Anterior cingulate cortex (tissue), 58 donors: Measurements from ENCODE around the gene CRTAC1.
"Not testable (repeated sequence)": the region's sequence is repeated elsewhere in the genome, so short reads cannot be mapped to it uniquely, and the experiment has no call there.

Experiments
- DNase-seq, 58 donors: peaks; one replicate each; lab custom pipeline; 2025; lab: John Stamatoyannopoulos, UW

The CRTAC1 gene

GRCh38 chr10:97850446-97850845 is 180.0 kb downstream of the CRTAC1 start:
- DNase-seq, result peak in 5 of 58 donors; percentile 15 to 52 (median 27)

DNA sequence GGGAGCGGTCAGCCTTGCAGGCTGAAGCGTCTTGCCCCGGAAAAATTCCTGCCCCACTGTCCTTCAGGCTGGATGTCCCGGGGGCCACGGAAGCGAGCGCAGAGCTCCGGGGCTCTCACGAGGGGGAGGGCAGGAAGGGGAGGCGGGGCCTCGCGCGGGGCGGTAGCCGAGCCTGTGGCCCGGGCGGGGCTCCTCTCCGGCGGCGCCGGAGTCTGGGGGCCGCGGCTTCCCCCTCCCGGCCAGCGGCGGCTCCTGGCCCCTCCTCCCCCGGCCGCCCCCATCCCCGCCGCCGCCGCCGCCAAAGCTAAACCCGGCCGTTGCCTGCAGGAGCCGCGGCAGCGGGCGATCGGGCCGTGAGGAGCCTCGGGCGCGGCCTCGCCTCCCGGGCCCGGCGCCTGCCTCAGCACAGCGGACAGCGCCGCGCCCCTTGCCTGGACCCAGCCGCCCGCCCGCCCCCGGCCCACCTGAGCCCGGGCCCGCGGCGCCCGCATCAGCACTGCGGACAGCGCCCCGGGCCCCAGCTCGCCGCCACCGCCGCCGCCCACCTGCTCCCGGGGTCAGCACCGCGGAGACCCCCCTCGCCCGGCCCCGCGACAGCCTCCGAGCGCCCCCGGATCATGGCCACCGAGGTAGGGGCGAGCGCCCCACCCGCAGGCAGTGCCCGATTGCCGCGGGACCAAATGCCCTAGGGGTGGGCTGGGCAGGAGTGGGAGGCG is 180.6 kb downstream of the CRTAC1 start, which contains the start of gene GOLGA7B:
GOLGA7B (plus strand) TSS at position 157 of the 716 bp plus-strand sequence; CDS start at position 618, 461 bp downstream.
- peak in 29 of 58 donors; percentile 6 to 56 (median 33) for DNase-seq

DNA sequence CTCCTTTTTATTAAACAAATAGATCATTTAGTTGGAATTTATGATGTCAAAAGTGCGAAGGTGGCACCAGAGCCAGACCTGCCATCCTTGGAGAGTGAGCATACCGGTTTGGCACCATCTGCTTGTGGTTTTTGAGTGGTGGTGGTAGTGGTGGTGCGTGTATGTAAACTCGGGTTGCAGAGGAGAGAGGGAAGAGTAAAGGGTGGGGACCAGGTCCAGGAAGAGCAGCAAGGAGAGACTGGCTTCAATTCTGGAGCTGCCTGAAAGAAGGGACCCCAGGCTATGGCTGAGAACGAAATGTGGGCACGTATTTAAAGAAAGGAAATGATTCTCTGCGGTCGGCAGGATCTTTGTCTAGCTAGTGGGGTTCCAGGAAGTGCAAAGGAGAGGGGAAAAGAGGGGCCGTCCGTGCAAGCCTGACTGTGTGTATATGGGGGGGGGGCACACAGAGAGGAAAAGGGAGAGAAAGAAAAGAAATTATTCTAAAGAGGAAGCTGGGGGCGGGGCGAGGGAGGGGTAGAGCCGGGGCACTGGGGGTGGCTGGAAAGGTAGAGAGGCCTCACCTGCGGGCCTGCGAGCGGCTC is 181.2 kb downstream of the CRTAC1 start:
- DNase-seq, result no peak

DNA sequence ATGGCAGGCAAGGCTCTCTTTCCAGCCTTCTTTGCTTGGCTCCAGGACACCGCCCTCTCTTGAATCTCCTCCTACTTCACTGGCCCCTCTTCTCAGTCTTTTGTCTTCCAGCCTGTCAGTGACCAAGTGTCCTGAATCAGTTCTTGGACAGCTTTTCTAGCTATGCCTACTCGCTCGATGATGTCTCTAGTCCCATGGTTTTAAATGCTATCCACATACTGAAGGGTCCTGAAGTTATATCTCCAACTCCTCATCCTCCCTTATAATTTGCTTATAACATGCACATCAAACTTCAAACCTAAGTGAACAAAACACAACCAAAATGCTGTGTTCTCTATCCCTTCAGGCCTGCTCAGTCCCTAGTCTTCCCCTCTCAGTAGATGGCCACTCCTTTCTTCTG is 185.7 kb downstream of the CRTAC1 start:
- no peak for DNase-seq

DNA sequence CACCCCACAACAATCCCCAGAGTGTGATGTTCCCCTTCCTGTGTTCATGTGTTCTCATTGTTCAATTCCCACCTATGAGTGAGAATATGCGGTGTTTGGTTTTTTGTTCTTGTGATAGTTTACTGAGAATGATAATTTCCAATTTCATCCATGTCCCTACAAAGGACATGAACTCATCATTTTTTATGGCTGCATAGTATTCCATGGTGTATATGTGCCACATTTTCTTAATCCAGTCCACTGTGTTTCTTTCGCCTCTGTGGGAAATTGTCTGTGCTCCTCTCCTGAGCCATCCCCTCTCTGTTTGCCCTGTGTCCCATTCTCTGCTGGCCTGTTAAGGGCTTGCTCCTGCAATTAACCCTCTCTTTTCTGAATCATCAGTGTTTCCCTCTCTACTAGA is 186.4 kb downstream of the CRTAC1 start:
- not testable (repeated sequence) for DNase-seq

- DNase-seq, result no peak
Measured at GRCh38 chr10:97843281-97843671, 187.1 kb downstream of the CRTAC1 start.

DNA sequence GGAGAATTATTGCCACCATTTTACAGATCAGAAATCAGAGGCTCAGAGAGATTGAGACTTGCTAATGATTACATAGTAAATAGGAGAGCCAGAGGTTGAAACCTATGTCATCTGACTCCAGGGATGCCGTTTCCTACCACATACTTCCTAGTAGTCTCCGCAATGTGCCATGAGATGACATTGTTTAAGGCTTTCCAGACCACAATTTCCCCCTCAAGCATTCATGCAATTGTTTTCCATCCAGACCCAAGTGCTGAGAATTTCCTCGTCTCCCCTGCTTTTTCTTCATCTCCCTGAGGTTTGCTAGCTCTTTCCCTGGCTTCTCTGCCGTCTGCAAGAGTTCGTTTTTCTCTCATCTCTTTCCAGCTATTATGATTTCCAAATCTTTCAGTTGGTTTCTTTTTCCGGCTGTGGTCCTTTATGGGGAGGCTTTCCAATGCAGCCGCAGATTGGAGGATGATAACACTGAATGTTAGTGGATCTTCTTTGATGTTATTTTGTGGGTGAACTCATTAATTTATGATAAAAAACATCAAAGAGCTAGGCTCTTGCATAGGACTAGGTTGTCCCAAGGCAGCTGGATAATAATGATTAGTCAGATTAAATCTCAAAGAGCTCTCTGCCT is 187.7 kb downstream of the CRTAC1 start:
- DNase-seq, result no peak

DNA sequence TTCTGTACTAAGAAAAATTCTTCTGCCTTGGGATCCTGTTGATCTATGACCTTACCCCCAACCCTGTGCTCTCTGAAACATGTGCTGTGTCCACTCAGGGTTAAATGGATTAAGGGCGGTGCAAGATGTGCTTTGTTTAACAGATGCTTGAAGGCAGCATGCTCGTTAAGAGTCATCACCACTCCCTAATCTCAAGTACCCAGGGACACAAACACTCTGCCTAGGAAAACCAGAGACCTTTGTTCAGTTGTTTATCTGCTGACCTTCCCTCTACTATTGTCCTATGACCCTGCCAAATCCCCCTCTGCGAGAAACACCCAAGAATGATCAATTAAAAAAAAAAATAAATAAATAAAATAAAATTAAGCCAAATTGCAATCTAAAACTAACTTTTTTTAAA is 188.3 kb downstream of the CRTAC1 start:
- DNase-seq, result not testable (repeated sequence)

GRCh38 chr10:97841166-97841565 is 189.3 kb downstream of the CRTAC1 start:
- not testable (repeated sequence) for DNase-seq

GRCh38 chr10:97838091-97838490 is 192.3 kb downstream of the CRTAC1 start:
- no peak for DNase-seq

DNA sequence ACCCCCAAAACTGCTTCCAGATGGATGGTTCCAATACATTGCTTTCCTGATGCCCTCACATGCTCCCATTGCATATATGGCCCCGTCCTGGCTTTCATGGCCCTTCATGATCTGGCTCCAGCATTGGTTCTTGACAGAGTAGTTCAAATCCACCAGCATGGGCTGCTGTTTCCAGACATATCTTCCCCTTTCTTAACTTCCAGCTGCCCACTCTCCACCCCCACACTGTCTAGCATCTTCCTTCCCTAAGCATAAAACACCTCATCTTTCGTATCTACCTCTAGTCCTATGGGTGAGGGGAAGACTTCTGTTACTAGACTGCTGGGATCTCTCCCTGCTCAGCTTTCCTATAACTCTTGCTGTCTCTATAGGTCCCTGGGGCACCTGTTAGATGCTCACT is 194.0 kb downstream of the CRTAC1 start:
- DNase-seq, result no peak

- no peak for DNase-seq
Measured at GRCh38 chr10:97831259-97831658, 199.2 kb downstream of the CRTAC1 start.

- DNase-seq, result no peak
Measured at GRCh38 chr10:97830064-97830463, 200.4 kb downstream of the CRTAC1 start.

DNA sequence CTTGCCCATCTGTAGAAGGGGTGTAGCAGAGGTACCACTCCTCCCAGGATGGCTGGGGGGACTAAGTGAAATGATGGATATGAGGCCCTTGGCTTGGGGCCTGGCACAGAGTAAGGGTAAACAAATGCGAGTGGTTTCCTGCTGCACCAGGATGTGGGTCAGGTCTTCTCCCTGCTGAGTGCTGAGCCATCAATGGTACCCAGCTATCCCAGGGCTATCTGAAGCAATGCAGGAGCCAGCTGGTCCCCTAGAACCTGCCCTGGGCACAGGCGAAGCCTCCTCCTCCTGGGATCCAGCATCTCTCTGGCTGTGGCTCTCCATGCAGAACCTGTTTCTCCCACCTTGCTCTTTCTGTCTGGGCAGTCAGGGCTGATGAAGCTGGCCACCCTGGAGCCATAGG is 201.7 kb downstream of the CRTAC1 start:
- no peak for DNase-seq

DNA sequence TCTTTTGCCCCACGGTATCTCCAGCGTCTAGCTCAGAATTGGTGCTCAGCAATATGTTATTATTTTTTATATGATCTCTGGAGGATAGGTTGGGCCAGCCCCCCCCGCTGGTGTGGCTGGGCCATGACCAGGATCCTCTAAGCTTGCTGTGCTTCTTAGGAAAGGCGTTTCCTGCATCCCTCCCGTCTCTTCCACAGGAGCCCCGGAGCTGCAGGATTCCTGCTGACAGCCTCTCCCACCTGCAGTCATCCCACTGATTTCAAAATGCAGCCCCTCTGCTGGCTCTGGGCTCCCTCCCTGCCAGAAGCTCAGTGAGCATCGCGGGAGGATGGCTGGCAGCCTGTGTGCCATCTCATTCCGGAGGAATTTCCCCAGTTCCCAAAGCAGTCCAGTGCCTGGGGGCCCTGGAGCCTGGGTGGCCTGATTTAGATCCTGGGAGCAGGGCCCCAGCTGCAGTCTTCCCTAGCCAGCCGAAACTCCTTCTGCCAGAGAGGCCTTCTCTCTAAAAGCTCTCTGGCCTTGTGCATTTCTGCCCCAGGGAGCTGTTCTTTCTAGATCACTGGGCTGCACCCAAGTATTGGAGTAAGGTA is 202.6 kb downstream of the CRTAC1 start:
- peak in 3 of 58 donors; percentile 10 to 39 (median 21) for DNase-seq

- DNase-seq, result no peak
Measured at GRCh38 chr10:97826892-97827291, 203.5 kb downstream of the CRTAC1 start.

DNA sequence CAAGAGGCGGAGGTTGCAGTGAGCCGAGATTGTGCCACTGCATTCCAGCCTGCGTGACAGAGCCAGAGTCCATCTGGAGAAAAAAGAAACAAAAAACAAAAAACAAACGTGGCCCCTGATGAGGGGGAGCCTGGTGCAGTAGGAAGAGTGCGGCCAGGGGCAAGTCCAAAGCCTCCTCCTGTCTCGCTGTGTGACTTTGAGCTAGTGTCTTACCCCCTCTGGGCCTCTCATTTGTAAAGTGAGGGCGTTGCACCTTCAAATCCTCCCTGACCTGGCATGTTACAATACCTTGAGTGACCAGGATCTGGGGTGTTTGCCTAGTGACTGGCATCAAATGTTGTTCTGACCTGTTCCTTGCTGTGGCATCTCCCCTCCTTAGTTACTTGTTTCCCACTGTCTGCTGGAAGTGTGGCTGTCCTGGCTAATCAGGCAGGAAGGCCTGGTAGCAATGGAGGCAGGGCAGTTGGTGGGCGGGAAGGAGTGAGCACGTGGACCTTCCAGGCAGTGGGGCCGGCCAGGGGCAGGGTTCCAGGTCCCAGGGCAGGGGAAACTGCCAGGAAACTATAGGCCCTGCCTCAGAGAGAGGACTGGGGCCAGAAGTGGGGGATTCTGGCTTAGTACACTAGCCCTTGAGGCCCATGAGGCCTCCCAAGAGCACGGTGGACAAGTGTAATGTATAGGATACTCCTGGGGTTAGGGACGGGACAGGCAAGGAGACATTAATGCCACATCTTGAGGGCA is 205.2 kb downstream of the CRTAC1 start:
- DNase-seq, result peak in 18 of 58 donors; percentile 5 to 37 (median 20)

- peak in 2 of 58 donors; percentile 8 to 19 for DNase-seq
Measured at GRCh38 chr10:97823734-97824133, 206.7 kb downstream of the CRTAC1 start.

DNA sequence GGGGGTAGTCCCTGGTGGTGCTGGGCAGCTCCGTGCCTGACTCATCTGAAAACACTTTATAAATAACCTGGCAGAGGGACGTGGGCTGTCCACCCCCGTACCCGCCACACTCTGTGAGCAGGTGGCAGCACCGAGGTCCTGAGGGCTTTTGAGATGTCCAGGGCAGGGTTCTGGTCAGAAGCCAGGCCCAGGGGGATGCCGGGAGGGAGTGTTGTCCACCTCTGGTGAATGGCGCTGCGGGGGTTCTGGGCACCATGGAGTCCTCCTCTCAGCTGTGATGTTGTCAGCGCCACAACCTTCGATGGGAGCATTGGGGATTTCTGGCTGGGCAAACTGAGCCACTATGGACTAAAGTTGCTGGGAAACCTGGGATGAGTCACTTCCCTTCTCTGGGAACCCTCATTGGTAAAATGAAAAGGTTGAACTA is 208.1 kb downstream of the CRTAC1 start:
- peak in 1 of 58 donors; percentile 15 for DNase-seq

DNA sequence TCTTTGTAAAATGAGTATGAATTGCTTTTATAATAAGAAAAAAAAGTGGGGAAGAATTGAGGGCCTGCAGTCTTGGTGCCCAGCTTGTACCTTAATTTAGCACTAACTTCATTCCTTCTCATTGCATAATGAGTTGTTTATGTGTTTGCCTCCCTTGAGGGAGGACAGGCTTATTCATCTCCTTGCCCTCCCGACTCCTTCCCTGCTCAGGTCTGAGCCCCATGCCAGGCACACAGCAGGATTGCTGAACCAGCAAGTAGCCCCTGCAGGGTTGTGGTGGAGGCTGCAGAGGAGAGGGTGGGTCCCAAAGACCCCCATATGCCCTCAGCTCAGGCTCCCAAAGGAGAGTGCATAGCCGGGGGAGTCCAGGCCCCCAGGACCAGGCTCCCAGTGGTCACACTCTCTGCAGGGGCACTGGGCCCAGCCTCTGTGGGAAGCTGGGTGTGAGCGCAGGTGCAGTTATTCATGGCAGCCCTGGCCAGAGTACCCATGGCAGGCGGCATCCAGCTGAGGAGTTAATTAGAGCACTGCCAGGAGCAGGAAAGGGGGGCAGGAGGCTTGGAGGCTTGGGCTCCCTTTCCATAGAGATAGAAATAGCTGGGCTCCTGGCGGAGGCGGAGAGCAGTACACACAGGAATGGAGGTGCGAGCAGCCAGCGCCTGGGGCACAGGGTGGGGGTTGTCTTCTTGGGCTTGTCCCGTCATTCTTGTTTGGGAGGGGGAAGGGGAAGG is 208.9 kb downstream of the CRTAC1 start:
- peak in 2 of 58 donors; percentile 5 to 46 for DNase-seq
